Endothelial cell of umbilical vein (primary cell): ENCODE data around the gene DPEP2. TPM values are rescaled to one million over a fixed set of nuclear protein-coding genes. Genes with fewer than 3 reads are reported as not detected.

ENCODE experiments used
- BruUV-seq: library from RNA; stranded (reverse); fragments of 400-500 nt; replicated peaks from 2 replicates; lab custom pipeline; 2021; lab: Mats Ljungman, UMichigan
- CTCF ChIA-PET: fragments of 300-600, 350-600 bp; sonication (Branson Sonifier 250); formaldehyde crosslinking; loops from one replicate; lab custom pipeline; 2021; ENCODE audit warnings: antibody characterized with exemption, inconsistent platforms; lab: Charles Lee
- POLR2A ChIA-PET: fragments of 300-600, 350-600 bp; sonication (Branson Sonifier 250); formaldehyde crosslinking; loops from one replicate; lab custom pipeline; 2021; ENCODE audit warnings: antibody characterized with exemption, inconsistent platforms; lab: Charles Lee
- DNase-seq: peaks from one replicate; pipeline ENCODE4 v3.0.0-alpha.2; 2011; ENCODE audit warnings: low read depth, low spot score
- FAIRE-seq: peaks from 2 replicates; lab custom pipeline; 2011; peaks lifted over from hg19 to GRCh38; lab: Jason Lieb, UNC
- H2AFZ ChIP-seq: 2 replicates; pipeline ENCODE4 v1.6.0; 2012; ENCODE audit warnings: low read depth, low read length, control low read depth, inconsistent platforms
- H3K27ac ChIP-seq: 2 replicates; pipeline ENCODE4 v1.5.1; 2011; ENCODE audit warnings: low read depth, mild to moderate bottlenecking, control low read depth, low read length, moderate library complexity; ENCODE audit not compliant: insufficient read depth
- H3K27me3 ChIP-seq, 2 experiments: 2 replicates each; pipeline versions ENCODE4 v1.6.0 to v1.6.1; 2011; ENCODE audit warnings: low read length in 2 of 2, mixed read lengths in 1 of 2; ENCODE audit not compliant: control insufficient read depth in 2 of 2, insufficient read depth in 2 of 2
- H3K36me3 ChIP-seq, 2 experiments: 2 replicates in 1 of 2; 3 replicates in 1 of 2; pipeline ENCODE4 v1.5.1; 2011; ENCODE audit warnings: low read length in 2 of 2, mild to moderate bottlenecking in 1 of 2, moderate library complexity in 1 of 2; ENCODE audit not compliant: control insufficient read depth in 2 of 2, insufficient read depth in 2 of 2; ENCODE audit errors: extremely low read depth in 1 of 2
- H3K4me1 ChIP-seq: 3 replicates; pipeline ENCODE4 v1.5.1; 2011; ENCODE audit warnings: mild to moderate bottlenecking, low read length; ENCODE audit not compliant: control insufficient read depth, insufficient read depth; ENCODE audit errors: extremely low read depth
- H3K4me2 ChIP-seq: 2 replicates; pipeline ENCODE4 v1.6.1; 2011; ENCODE audit warnings: low read length, control low read depth, mixed read lengths; ENCODE audit not compliant: insufficient read depth
- H3K4me3 ChIP-seq, 3 experiments: fragments of 200-600 bp in 1 of 3; sonication (generic), shearing (Covaris generic) in 1 of 3; replicated peaks in 1 of 3; 2 replicates each; pipeline ENCODE4 v1.5.1; 2011 to 2016; ENCODE audit warnings: control low read depth in 3 of 3, low read length in 3 of 3, mild to moderate bottlenecking in 2 of 3, inconsistent platforms in 1 of 3, low read depth in 1 of 3, moderate library complexity in 1 of 3; ENCODE audit not compliant: insufficient read depth in 1 of 3
- H3K79me2 ChIP-seq: 2 replicates; pipeline ENCODE4 v1.6.0; 2012; ENCODE audit warnings: low read length, inconsistent platforms; ENCODE audit not compliant: control insufficient read depth, insufficient read depth
- H3K9ac ChIP-seq: replicated peaks from 2 replicates; pipeline ENCODE3; 2011; ENCODE audit warnings: low read length, control low read depth; ENCODE audit not compliant: insufficient read depth; ENCODE audit errors: extremely low read depth
- H3K9me1 ChIP-seq: replicated peaks from 3 replicates; pipeline ENCODE4 v1.6.0; 2011; ENCODE audit warnings: mild to moderate bottlenecking, low read length; ENCODE audit not compliant: control insufficient read depth, insufficient read depth; ENCODE audit errors: extremely low read depth
- H3K9me3 ChIP-seq: replicated peaks from 2 replicates; pipeline ENCODE4 v1.5.1; 2012; ENCODE audit warnings: low read length, inconsistent platforms; ENCODE audit not compliant: control insufficient read depth, insufficient read depth
- H4K20me1 ChIP-seq: replicated peaks from 2 replicates; pipeline ENCODE3; 2011; ENCODE audit warnings: mild to moderate bottlenecking, low read length; ENCODE audit not compliant: control insufficient read depth, insufficient read depth; ENCODE audit errors: extremely low read depth
- CTCF ChIP-seq, 2 donors: IDR thresholded peaks; 1 replicate in 1 of 2; 2 replicates in 1 of 2; pipeline ENCODE4 v1.5.1; 2011; ENCODE audit warnings: low read length in 2 of 2, mild to moderate bottlenecking in 2 of 2, moderate library complexity in 2 of 2, control low read depth in 1 of 2, inconsistent platforms in 1 of 2, low read depth in 1 of 2; ENCODE audit not compliant: insufficient read depth in 1 of 2; ENCODE audit errors: extremely low read depth in 1 of 2
- EZH2 ChIP-seq: IDR thresholded peaks from 2 replicates; pipeline ENCODE4 v1.6.1; 2012; ENCODE audit warnings: borderline replicate concordance, low read depth, mild to moderate bottlenecking, moderate library complexity, low read length, inconsistent platforms; ENCODE audit not compliant: severe bottlenecking
- FOS ChIP-seq: IDR thresholded peaks from 2 replicates; pipeline ENCODE4 v1.6.1; 2011; ENCODE audit warnings: mild to moderate bottlenecking, low read length, moderate library complexity, borderline replicate concordance; ENCODE audit not compliant: insufficient read depth
- GATA2 ChIP-seq: IDR thresholded peaks from 2 replicates; pipeline ENCODE4 v1.7.0; 2011; ENCODE audit warnings: low read depth, mild to moderate bottlenecking, moderate library complexity, mixed read lengths, low read length; ENCODE audit not compliant: insufficient read length, insufficient read depth
- JUN ChIP-seq: IDR thresholded peaks from 2 replicates; pipeline ENCODE4 v1.6.1; 2011; ENCODE audit warnings: borderline replicate concordance, low read depth; ENCODE audit not compliant: insufficient read length, insufficient read depth
- MAX ChIP-seq: IDR thresholded peaks from 2 replicates; pipeline ENCODE4 v1.6.1; 2011; ENCODE audit not compliant: insufficient read depth, insufficient read length
- MYC ChIP-seq: IDR thresholded peaks from one replicate; pipeline ENCODE4 v1.6.1; 2011; ENCODE audit warnings: mild to moderate bottlenecking, low read depth, low read length
- POLR2A ChIP-seq: IDR thresholded peaks from 2 replicates; pipeline ENCODE4 v1.6.1; 2012; ENCODE audit warnings: low read depth, mild to moderate bottlenecking, control low read depth, low read length
- POLR2AphosphoS5 ChIP-seq: IDR thresholded peaks from 2 replicates; pipeline ENCODE4 v1.6.1; 2012; ENCODE audit warnings: low read depth, mild to moderate bottlenecking, control low read depth, low read length, moderate library complexity; ENCODE audit not compliant: insufficient read depth
- dilution Hi-C: fragments of 300-500 bp; cut with MboI; formaldehyde crosslinking; loops from one replicate; pipeline ENCODE4 v1.15.0; 2019; ENCODE audit warnings: low sequenced_read_pairs; ENCODE audit not compliant: extremely low pct_ligation_motif_present
- intact Hi-C: fragments of 100-400 bp; cut with micrococcal nuclease; formaldehyde crosslinking; loops from one replicate; pipeline ENCODE4 v1.10.0; 2022
- polyA plus RNA-seq, 4 experiments: library from polyadenylated mRNA; depleted of rRNA in 3 of 4; stranded (reverse) in 3 of 4; unstranded in 1 of 4; fragments of >200 nt; gene quantifications; 2 replicates each; pipeline versions ENCODE4 v1.2.1 to v1.2.3, GENCODE V29; 2011 to 2012; ENCODE audit warnings: missing spikeins in 1 of 4
- total RNA-seq: library from RNA; stranded (reverse); gene quantifications from 2 replicates; pipeline ENCODE4 v1.2.3, GENCODE V29; 2021

Gene DPEP2
- total and polyA plus RNA-seq, 2 donors (not counting 3 experiments of a cell fraction or from before 2014, with no cell fraction given), result 0.27 to 1.8 TPM

- DNase-seq (no peak), FAIRE-seq (no peak)
- Histone ChIP-seq H3K27me3 (no peaks in the 10 kb centered on the region), H3K9ac (no peak overlapping the region), H3K4me1 (no peaks in the 10 kb centered on the region), H3K79me2 (no peaks in the 10 kb centered on the region), H3K36me3 (peaks cover 28 to 66% of the 10 kb centered on the region in 2 experiments), H3K9me3 (no peaks in the 10 kb centered on the region), H3K9me1 (no peaks in the 10 kb centered on the region), H4K20me1 (no peaks in the 10 kb centered on the region), H3K27ac (no peak overlapping the region), H2AFZ (no peak overlapping the region), H3K4me3 (no peak overlapping the region), H3K4me2 (no peak overlapping the region)
- dilution Hi-C loops, result no loop called here
- no peak for TF ChIP-seq MAX
- TF ChIP-seq CTCF (IDR thresholded peaks at IDR 0.05; ENCODE audit: extremely low read depth in 1 of 2, insufficient read depth in 1 of 2, low read depth in 1 of 2, low read length in 2 of 2), result no peak
- TF ChIP-seq JUN, result no peak
- no peak for TF ChIP-seq POLR2AphosphoS5
- TF ChIP-seq FOS, result no peak
- TF ChIP-seq MYC, result no peak
- TF ChIP-seq EZH2, result no peak
- no peak for TF ChIP-seq GATA2
- TF ChIP-seq POLR2A, result no peak
- ChIA-PET POLR2A (no interaction called here), CTCF (interaction anchor here (0.6 to 3.0 kb wide), 3 partner anchors 97 to 346 kb away, joined by 3 to 17 read pairs (median 3); no protein-coding TSS in a partner anchor)
- intact Hi-C loops, result no loop called here
- BruUV-seq, result no TSS peak
Observed at GRCh38 chr16:67943256-67943618, 56.0 kb downstream of the DPEP2 start.
